Stimulated activated CD8-positive, alpha-beta memory T cell treated with anti-CD3 and anti-CD28 coated beads, Interleukin-12 subunit alpha, Interleukin-12 subunit beta, amount 100 ng/mL, for 24 hours (primary cell): ENCODE measurements around the gene PRELID1.
"Not testable (repeated sequence)": the region's sequence is repeated elsewhere in the genome, so short reads cannot be mapped to it uniquely, and the experiment has no call there.

Experiments used
- DNase-seq: peaks from one replicate; pipeline ENCODE4 v3.0.0-alpha.2; 2020; ENCODE audit errors: extremely low read depth

PRELID1 gene, protein sequence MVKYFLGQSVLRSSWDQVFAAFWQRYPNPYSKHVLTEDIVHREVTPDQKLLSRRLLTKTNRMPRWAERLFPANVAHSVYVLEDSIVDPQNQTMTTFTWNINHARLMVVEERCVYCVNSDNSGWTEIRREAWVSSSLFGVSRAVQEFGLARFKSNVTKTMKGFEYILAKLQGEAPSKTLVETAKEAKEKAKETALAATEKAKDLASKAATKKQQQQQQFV

DNA sequence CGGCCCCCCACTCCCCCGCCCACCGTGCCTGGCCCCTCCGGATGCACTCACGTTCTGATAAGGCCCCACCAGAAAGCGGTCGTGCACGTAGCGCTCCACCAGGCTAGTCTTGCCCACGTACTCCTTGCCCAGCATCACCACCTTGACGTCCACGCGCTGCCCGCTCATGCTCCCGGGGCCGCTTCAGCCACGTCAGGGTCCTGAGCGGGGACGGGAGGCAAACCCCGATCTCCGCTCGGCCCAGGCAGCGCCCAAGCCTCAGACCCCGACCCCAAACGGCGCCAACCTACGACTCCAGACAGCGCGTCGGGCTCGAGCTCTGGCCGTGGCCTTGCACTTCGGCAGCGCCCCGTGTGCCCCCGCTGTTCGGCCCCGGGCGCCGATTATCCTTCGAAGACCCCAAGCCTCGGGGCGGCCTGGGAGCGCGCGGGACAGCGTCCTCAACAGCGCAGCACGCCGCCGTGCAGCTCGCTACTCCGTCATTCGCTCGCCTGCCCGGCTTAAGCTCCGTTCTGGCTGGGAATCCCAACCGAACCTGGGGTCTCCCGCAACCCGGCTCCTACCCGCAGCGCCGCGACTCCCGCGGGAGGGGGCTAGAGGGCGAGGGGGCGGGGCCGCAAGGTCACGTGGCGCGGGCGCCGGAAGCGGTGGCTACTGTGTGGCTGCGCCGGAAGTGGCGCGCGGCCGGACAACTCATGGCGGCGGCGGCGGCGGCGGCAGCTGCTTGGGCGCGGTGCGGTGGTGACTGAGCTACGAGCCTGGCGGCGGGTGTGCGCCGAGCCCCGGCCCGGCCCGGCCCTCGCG, at the start of gene PRELID1, which contains the start of gene RAB24:
TSS of gene PRELID1 (plus strand) at position 679 of the 804 bp plus-strand sequence. CDS start 187 bp downstream, outside the sequence.
TSS of gene RAB24 (minus strand) at position 599 of the 804 bp plus-strand sequence. CDS start at position 168, 431 bp downstream.
- peak; percentile 81 for DNase-seq

DNA sequence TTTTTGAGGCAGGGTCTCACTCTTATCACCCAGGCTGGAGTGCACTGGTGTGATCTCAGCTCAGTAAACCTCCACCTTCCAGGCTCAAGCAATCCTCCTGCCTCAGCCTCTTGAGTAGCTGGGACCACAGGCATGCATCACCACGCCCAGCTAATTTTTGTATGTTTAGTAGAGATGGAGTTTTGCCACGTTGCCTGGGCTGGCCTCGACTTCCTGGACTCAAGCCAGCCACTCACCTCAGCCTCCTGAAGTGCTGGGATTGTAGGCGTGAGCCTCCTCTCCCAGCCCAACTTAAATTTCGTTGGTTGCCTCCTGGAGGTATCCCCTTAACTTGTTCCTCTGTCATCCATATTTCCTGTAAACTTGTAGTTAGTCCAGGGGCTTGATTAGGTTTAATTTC, 47.3 kb upstream of the PRELID1 start:
- DNase-seq = no peak

DNA sequence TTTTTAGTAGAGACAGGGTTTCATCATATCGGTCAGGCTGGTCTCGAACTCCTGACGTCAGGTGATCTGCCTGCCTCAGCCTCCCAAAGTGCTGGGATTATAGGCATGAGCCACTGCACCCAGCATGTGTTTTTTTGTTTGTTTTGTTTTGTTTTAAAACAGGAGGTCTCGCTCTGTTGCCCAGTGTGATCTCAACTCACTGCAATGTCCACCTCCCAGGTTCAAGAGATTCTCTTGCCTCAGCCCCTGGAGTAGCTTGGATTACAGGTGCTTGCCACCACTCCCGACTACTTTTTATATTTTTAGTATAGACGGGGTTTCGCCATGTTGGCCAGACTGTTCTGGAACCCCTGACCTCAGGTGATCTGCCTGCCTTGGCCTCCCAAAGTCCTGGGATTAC, 44.9 kb upstream of the PRELID1 start:
- DNase-seq = not testable (repeated sequence)

DNA sequence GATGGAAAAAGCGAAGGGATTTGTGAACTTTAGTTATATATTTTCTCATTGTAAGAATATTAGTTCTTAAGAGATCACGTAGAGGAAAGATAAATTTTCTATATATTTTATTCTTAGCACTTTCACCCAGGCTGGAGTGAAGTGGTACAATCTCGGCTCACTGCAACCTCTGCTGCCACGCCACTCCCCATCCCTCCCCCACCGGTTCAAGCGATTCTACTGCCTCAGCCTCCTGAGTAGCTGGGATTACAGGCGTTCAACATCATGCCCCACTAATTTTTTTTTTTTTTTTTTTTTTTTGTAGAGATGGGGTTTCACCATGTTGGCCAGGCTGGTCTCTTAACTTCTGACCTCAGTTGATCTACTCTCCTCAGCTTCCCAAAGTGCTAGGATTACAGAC, 42.6 kb upstream of the PRELID1 start:
- DNase-seq = no peak

DNA sequence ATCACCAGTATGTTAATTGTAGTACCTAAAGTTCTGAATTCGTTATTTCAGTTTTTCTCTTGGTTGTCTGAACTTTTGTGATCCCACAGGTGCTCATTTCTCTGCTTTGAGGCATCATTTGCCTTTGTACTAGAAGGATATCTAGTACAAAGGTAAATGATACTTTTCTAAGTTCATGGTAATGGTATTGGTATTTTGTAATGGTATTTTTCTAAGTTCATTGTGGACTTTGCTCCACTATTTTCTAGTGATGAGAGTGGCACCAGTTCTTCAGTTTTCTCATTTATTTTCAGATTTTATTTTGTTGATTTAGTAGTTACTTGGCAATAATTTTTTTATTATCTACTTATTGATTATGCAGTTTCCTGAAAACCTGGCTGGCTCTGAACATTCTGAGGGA, 42.1 kb upstream of the PRELID1 start:
- DNase-seq = no peak

DNA sequence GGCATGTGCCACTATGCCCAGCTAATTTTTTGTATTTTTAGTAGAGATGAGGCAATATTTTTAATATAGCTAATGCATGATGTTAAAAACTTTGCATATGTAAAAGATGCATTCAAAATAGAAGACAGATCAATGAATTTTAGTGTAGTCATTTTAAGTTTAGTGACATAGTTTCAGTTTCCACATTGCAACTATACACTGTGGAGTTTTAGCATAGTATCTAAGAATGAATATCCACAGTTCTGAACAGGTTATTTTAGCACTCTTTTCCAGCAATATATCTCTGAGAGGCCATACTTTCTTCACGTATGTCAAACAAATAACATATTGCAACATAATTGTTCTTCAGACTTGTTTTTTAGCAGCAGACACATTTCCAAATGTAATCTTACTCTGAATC, 39.4 kb upstream of the PRELID1 start:
- DNase-seq = no peak

DNA sequence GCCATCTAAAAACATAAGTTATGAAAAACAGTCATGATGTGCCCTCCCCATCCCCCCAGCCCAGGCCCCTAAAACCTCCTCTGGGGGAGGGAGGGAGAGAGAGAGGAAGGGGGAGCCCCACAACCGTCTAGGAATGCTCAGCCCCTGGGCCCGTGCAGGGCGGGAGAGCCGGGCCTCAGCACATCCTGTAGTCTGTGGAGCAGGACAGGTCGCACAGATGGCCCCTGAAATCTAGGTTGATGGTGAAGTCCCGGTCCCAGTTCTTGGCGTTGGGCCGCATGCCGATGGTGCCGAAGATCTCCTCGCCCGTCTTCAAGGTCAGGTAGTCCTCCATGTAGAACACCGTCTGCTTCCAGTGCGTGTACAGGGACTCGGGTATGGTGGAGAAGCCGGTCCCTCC, 38.2 kb upstream of the PRELID1 start:
- no peak for DNase-seq

DNA sequence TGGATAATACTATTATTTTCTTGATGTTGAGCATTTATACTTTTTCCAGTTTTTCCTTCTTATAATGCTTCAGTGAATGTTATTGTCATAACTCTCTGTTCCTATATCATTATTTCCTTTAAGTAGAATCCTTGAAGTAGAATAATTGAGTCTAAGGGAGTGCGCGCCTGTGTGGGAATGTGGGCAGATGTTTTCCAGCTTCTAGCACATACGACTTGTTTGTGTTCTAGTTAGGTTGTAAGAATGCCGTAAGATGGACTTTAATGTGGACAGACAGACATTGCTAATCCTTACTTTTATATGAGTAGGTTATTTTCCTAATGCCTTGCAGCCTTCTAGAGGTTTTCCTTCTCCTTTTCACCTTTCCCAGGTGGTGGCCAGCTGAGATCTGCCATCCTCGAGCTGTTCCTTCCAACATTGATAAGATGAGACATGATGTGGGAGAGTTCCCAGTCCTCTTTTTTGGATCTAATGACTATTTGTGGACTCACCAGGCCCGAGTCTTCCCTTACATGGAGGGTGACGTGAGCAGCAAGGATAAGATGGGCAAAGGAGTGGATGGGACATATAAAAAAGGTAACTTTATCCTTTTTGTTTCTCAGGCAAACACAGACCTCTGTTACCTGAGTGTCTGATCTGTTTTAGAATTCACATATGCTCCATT, 34.2 kb upstream of the PRELID1 start:
- no peak for DNase-seq

DNA sequence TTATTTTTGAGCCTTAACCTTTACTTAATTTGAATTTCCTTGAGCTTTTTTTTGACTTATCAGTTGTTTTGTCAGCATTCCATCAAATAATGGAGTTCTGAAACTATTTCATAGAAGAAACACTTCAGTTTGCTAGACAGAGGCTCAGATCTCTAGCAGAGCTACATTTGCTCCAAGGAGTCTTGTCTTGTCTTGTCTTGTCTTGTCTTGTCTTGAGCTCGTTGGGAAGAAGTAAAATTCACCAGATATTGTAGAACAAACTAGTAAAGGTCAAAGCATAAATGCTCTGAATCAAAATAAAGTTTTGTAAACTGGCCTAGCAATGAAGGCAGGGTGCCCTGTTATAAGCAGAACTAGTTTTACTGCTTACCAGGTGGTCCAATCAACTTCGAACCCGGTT, 33.6 kb upstream of the PRELID1 start:
- DNase-seq = no peak

DNA sequence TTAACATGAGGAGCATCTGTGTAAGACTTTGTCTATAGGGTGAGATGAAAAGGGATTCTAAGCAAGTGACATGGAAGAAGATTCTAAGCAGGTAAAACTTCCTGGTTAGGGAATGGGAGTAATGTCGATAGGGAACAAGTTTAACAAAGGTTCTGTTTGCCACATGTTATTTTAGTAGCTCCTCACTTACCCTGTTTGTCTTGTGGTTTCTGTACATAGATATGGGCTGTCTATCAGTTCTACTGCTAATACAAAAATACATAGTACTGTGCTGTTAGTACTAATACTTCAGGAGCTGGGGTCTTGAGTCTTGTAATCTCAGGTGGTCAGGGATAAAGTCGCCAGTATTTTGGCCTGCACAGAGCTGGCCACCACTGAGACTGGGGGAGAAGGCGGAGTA, 32.9 kb upstream of the PRELID1 start:
- no peak for DNase-seq

DNA sequence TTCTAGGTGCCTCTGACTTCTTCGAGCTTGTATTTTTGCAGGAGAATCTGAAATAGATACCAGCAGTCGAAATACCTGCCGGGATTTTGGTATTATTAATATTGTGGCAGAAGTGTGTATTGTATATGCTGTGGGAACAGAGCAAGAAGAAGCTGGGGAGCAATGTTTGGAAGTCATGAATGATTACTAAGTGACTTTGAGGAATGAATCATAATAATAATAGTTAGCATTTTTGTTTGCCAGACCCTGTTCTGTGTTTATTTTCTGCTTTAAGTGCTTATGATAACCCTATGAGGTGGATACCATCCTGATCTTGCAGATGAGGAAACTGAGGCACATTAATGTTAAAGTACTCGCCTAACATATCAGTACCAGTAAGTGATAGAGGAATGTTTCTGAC, 32.5 kb upstream of the PRELID1 start:
- DNase-seq = no peak

DNA sequence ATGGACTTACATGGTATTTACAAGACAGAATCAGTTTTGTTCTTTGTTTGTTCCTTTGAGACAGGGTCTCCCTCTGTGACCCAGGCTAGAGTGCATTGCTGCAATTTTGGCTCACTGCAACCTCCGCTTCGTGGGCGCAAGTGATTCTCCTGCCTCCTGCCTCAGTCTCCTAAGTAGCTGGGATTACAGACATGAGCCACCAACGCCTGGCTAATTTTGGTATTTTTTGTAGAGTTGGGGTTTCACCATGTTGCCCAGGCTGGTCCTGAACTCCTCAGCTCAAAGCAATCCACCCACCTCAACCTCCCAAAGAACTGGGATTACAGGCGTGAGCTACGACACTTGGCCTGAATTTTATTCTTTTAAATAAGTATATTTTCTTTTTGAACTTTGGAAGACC, 27.7 kb upstream of the PRELID1 start:
- DNase-seq = no peak

DNA sequence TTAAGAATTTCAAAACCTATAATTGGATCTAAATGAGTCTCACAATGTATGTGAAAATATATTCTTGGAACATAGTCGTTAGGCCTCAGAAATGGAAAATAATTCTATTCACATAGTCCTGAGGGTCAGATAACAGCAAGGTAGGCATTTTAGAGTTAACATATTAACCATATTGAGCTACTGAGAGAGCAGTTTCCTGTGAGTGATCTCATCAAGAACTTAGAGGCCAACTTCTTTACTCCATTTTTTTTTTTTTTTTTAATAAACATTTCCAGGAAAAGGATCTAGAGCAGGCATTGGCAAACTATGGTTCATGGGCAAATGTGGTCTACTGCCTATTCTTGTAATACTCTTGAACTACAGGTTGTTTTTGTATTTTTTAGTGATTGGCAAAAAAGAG, 26.7 kb upstream of the PRELID1 start:
- no peak for DNase-seq

DNA sequence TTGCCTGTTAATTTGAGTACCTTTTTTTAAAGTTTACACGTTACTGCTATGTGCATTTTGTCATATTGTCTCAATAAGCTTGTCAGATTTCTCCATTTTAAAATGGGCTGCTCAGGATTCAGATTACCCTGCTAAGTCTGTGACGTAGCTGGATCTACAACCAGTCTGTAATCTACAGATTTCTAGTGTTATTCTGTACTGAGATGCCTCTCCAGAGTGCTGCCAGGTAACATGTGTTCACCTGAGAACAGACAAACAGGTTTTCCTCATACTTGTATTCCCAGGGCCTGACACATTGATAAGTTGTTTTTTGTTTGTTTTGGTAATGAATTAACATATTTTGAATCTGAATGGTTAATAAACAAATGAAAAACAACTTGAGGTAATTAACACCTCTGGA, 15.4 kb upstream of the PRELID1 start:
- no peak for DNase-seq

DNA sequence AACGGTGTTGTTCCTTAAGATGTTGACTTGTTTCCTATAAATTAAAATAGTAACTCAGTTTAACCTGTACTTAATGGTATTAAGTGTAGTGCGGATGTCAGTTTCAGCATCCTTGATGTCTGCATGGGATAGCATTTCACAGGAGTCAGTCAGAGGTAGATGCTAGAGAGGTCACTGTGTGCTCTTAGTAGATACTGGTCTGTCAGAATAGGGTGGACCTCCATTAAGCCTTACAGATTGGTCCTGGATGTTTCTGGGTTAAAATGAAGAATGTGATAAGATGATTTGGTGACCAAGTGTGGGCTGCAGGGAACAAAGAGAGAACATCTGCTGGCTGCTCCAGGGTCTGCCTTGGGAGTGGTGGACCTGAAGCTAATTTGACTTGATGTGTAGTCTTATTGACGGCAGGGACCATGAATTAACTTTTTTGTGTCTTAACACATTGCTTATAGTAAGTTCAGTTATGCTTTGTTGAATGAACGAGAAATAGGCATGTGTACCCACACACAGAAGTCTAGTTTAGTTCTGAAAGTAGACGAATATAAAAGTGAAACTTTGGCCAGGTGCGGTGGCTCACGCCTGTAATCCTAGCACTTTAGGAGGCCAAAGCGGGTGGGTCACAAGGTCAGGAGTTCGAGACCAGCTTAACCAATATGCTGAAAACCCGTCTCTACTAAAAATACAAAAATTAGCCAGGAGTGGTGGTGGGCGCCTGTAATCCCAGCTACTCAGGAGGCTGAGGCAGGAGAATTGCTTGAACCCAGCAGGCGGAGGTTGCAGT, 12.6 kb upstream of the PRELID1 start:
- no peak for DNase-seq

DNA sequence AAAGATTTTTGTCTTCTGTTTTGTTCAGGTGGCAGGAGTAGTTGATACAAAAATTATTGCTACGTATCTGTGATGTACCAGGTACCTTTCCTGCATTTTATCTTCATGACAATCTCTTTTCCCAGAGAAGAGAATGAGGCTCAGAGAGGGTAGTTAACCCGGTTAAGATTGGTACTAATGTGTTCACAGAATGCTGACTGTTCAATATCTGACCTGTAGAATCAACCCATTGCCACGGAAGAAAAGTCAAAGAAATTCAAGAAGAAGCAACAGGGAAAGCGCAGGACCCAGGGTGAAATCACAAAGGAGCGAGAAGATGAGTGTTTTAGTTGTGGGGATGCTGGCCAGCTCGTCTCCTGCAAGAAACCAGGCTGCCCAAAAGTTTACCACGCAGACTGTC, 11.9 kb upstream of the PRELID1 start:
- DNase-seq = no peak

DNA sequence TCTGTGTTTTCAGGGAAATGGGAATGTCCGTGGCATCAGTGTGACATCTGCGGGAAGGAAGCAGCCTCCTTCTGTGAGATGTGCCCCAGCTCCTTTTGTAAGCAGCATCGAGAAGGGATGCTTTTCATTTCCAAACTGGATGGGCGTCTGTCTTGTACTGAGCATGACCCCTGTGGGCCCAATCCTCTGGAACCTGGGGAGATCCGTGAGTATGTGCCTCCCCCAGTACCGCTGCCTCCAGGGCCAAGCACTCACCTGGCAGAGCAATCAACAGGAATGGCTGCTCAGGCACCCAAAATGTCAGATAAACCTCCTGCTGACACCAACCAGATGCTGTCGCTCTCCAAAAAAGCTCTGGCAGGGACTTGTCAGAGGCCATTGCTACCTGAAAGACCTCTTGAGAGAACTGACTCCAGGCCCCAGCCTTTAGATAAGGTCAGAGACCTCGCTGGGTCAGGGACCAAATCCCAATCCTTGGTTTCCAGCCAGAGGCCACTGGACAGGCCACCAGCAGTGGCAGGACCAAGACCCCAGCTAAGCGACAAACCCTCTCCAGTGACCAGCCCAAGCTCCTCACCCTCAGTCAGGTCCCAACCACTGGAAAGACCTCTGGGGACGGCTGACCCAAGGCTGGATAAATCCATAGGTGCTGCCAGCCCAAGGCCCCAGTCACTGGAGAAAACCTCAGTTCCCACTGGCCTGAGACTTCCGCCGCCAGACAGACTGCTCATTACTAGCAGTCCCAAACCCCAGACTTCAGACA, 9.6 kb upstream of the PRELID1 start:
- DNase-seq = no peak

DNA sequence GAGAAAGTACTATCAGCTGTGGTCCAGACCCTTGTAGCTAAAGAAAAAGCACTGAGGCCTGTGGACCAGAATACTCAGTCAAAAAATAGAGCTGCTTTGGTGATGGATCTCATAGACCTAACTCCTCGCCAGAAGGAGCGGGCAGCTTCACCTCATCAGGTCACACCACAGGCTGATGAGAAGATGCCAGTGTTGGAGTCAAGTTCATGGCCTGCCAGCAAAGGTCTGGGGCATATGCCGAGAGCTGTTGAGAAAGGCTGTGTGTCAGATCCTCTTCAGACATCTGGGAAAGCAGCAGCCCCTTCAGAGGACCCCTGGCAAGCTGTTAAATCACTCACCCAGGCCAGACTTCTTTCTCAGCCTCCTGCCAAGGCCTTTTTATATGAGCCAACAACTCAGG, 9.0 kb upstream of the PRELID1 start:
- DNase-seq = no peak

DNA sequence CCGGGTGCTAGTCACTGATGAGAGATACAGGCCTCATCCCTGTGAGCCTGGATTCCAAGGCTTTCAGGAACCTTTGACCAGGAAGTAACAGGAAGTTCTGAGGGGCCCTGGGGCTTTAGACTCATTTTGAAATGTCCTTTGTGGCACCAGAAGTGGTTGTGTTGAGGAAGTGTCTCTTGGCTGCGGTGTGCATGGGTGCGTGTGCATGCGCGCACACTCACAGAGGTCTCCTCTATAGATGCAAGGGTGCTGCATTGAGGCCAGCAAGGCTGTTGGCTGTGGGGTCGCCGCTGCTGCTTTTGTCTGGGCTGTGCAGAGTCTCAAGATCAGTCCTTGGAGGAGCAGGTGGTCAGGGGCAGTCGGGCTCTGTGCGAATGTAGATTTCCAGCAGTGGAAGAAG, 7.7 kb upstream of the PRELID1 start:
- no peak for DNase-seq

DNA sequence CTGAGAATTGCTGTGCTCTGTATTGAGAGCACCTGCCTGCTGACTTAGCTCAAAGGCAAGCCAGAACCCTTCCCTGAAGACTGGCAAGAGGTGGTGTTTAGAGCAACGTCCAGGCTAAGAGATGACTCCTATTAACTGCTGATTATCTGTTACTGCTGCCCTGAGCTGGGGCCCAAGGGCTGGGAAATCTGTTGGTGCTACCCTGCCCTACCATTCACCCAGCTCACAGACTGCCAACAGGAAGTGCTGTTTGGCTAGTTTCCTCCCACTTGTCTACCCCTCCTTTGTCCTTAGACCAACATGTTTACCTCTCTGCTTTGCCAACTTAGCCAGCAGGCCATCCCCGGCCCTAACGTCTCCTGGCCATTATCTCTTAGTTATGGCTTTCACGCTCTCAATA, 7.0 kb upstream of the PRELID1 start:
- DNase-seq = no peak

DNA sequence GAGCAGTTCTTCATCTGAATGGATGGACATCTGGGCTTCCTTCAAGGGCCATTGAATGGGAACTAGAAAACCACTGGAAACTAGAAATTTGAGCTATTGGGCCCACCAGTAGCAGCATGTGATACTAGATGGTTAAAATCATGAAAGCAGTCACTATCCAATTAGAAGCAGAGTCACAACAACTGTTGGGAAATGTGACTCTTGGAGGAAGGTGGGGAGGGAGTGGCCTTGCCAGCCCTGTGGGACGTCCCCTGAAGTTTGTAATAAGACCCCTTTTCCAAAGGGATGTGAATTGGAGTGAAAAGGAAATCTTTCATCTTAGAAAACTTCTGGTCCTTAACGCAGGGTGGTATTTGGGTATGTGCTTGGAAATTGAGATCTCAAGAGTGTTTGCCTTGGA, 5.7 kb upstream of the PRELID1 start:
- no peak for DNase-seq
